MM.1S (cell line): Measurements from ENCODE around the gene MRPL23.

ENCODE experiments used
- EZH2phosphoT487 ChIP-seq: fragments of 300-600 bp; sonication (generic); IDR thresholded peaks from 2 replicates; pipeline ENCODE4 v1.6.1; 2018; ENCODE audit warnings: antibody characterized with exemption, low read length
- TF ChIP-seq, protein P1 (sequence below): fragments of 300-600 bp; sonication (generic); IDR thresholded peaks from 2 replicates; pipeline ENCODE4 v1.5.1; 2016; ENCODE audit warnings: antibody characterized with exemption, low read length, mixed read lengths

GRCh38 chr11:1969035-1969434 lies 21.9 kb downstream of the MRPL23 start:
- TF ChIP-seq, protein P1, sequence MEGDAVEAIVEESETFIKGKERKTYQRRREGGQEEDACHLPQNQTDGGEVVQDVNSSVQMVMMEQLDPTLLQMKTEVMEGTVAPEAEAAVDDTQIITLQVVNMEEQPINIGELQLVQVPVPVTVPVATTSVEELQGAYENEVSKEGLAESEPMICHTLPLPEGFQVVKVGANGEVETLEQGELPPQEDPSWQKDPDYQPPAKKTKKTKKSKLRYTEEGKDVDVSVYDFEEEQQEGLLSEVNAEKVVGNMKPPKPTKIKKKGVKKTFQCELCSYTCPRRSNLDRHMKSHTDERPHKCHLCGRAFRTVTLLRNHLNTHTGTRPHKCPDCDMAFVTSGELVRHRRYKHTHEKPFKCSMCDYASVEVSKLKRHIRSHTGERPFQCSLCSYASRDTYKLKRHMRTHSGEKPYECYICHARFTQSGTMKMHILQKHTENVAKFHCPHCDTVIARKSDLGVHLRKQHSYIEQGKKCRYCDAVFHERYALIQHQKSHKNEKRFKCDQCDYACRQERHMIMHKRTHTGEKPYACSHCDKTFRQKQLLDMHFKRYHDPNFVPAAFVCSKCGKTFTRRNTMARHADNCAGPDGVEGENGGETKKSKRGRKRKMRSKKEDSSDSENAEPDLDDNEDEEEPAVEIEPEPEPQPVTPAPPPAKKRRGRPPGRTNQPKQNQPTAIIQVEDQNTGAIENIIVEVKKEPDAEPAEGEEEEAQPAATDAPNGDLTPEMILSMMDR = no peak
- no peak for TF ChIP-seq EZH2phosphoT487
